SK-N-SH (cell line): ENCODE data around the gene GGCX. TPM values are rescaled to one million over a fixed set of nuclear protein-coding genes. Genes with fewer than 3 reads are reported as not detected.

Source experiments
- CTCF ChIA-PET: fragments of 300-600, 350-600 bp; formaldehyde crosslinking; extraction: SDS; loops from one replicate; lab custom pipeline; 2021; lab: Yijun Ruan, JAX
- POLR2A ChIA-PET: fragments of 350-600 bp; sonication (Branson Sonifier 250); formaldehyde crosslinking; extraction: SDS; loops from one replicate; lab custom pipeline; 2020; ENCODE audit warnings: antibody characterized with exemption, inconsistent platforms; lab: Yijun Ruan, JAX
- DNase-seq: peaks from one replicate; pipeline ENCODE4 v3.0.0; 2012
- H2AFZ ChIP-seq: fragments of 200-600 bp; sonication (generic); 2 replicates; pipeline ENCODE4 v1.8.1; 2016; ENCODE audit warnings: antibody characterized with exemption, mild to moderate bottlenecking, low read depth
- H3F3A ChIP-seq: fragments of 200-600 bp; sonication (generic); replicated peaks from 2 replicates; pipeline ENCODE3; 2016; ENCODE audit warnings: antibody characterized with exemption, mild to moderate bottlenecking; ENCODE audit not compliant: insufficient read depth
- H3K27ac ChIP-seq, 2 experiments: fragments of 200-500 bp in 1 of 2; fragments of 200-600 bp in 1 of 2; sonication (Bioruptor generic) in 1 of 2; sonication (generic), shearing (Covaris generic) in 1 of 2; 2 replicates each; pipeline versions ENCODE4 v1.5.1 to v1.6.1; 2014 to 2016; ENCODE audit warnings: low read depth in 2 of 2, inconsistent platforms in 1 of 2, low read length in 1 of 2, mild to moderate bottlenecking in 1 of 2, mixed read lengths in 1 of 2
- H3K27me3 ChIP-seq: fragments of 200-600 bp; sonication (generic), shearing (Covaris generic); 2 replicates; pipeline ENCODE4 v1.6.1; 2016; ENCODE audit warnings: mixed run types; ENCODE audit not compliant: insufficient read depth
- H3K36me3 ChIP-seq, 2 experiments: fragments of 200-500 bp in 1 of 2; fragments of 200-600 bp in 1 of 2; sonication (Bioruptor generic) in 1 of 2; sonication (generic) in 1 of 2; replicated peaks in 1 of 2; 2 replicates each; pipeline versions ENCODE3 to v1.5.1; 2014 to 2016; ENCODE audit warnings: low read length in 1 of 2, mild to moderate bottlenecking in 1 of 2; ENCODE audit not compliant: insufficient read depth in 2 of 2, control insufficient read depth in 1 of 2
- H3K4me1 ChIP-seq, 2 experiments: fragments of 200-500 bp in 1 of 2; fragments of 200-600 bp in 1 of 2; sonication (Bioruptor generic) in 1 of 2; sonication (generic), shearing (Covaris generic) in 1 of 2; 2 replicates each; pipeline versions ENCODE4 v1.5.1 to v1.6.1; 2014 to 2016; ENCODE audit warnings: low read depth in 1 of 2, low read length in 1 of 2, mixed run types in 1 of 2; ENCODE audit not compliant: insufficient read depth in 2 of 2, control insufficient read depth in 1 of 2
- H3K4me2 ChIP-seq: fragments of 200-600 bp; sonication (generic), shearing (Covaris generic); 2 replicates; pipeline ENCODE4 v1.6.1; 2017; ENCODE audit warnings: mixed run types
- H3K4me3 ChIP-seq, 2 experiments: fragments of 200-500 bp in 1 of 2; fragments of 200-600 bp in 1 of 2; sonication (Bioruptor generic) in 1 of 2; sonication (generic), shearing (Covaris generic) in 1 of 2; 2 replicates each; pipeline versions ENCODE4 v1.5.1 to v1.8.1; 2014 to 2016; ENCODE audit warnings: low read depth in 2 of 2, inconsistent platforms in 1 of 2, low read length in 1 of 2, mild to moderate bottlenecking in 1 of 2, mixed read lengths in 1 of 2, moderate library complexity in 1 of 2
- H3K79me2 ChIP-seq: fragments of 200-600 bp; sonication (generic); 2 replicates; pipeline ENCODE4 v1.8.1; 2017; ENCODE audit warnings: mild to moderate bottlenecking; ENCODE audit not compliant: insufficient read depth
- H3K9ac ChIP-seq: fragments of 200-600 bp; sonication (generic); 2 replicates; pipeline ENCODE4 v1.6.1; 2017; ENCODE audit warnings: mixed run types
- H3K9me2 ChIP-seq: fragments of 200-600 bp; sonication (generic); 2 replicates; pipeline ENCODE4 v1.6.1; 2017; ENCODE audit warnings: mixed run types
- H3K9me3 ChIP-seq: fragments of 200-600 bp; sonication (generic); 2 replicates; pipeline ENCODE4 v1.6.1; 2017; ENCODE audit warnings: mixed run types, mild to moderate bottlenecking, moderate library complexity
- H4K20me1 ChIP-seq: fragments of 200-600 bp; sonication (generic); 2 replicates; pipeline ENCODE4 v1.6.1; 2017; ENCODE audit warnings: mild to moderate bottlenecking, mixed run types; ENCODE audit not compliant: insufficient read depth
- CHD2 ChIP-seq: fragments of 150-350 bp; IDR thresholded peaks from 2 replicates; pipeline ENCODE4 v1.6.1; 2018; ENCODE audit warnings: low read length; ENCODE audit not compliant: partially characterized antibody
- ELF1 ChIP-seq: IDR thresholded peaks from 2 replicates; pipeline ENCODE4 v1.4.0; 2012
- EP300 ChIP-seq, 2 experiments: IDR thresholded peaks; 2 replicates each; pipeline versions ENCODE4 v1.4.0 to v1.6.1; 2012; ENCODE audit warnings: borderline replicate concordance in 1 of 2, low read depth in 1 of 2, low read length in 1 of 2
- EZH2phosphoT487 ChIP-seq: fragments of 200-600 bp; sonication (generic); IDR thresholded peaks from 2 replicates; pipeline ENCODE4 v1.6.1; 2017; ENCODE audit warnings: low read depth, mixed run types, mild to moderate bottlenecking, antibody characterized with exemption, moderate library complexity, borderline replicate concordance
- IRF3 ChIP-seq: fragments of 150-350 bp; IDR thresholded peaks from 2 replicates; pipeline ENCODE4 v1.6.1; 2016; ENCODE audit warnings: mild to moderate bottlenecking, low read depth, low read length
- MEF2A ChIP-seq: IDR thresholded peaks from 2 replicates; pipeline ENCODE4 v1.4.0; 2012; ENCODE audit warnings: low read depth, borderline replicate concordance
- MXI1 ChIP-seq: IDR thresholded peaks from 2 replicates; pipeline ENCODE4 v1.6.1; 2012; ENCODE audit warnings: mild to moderate bottlenecking, low read depth, low read length, improper control_type of control experiment
- NFIC ChIP-seq: IDR thresholded peaks from 2 replicates; pipeline ENCODE4 v1.4.0; 2012; ENCODE audit warnings: borderline replicate concordance
- NRF1 ChIP-seq: IDR thresholded peaks from 2 replicates; pipeline ENCODE4 v1.6.1; 2012; ENCODE audit warnings: low read depth, mild to moderate bottlenecking, low read length
- PBX3 ChIP-seq: IDR thresholded peaks from 2 replicates; pipeline ENCODE4; 2012
- POLR2AphosphoS5 ChIP-seq: IDR thresholded peaks from 2 replicates; pipeline ENCODE4 v1.6.1; 2012; ENCODE audit warnings: low read depth, low read length
- REST ChIP-seq: IDR thresholded peaks from 2 replicates; pipeline ENCODE4 v1.6.1; 2012; ENCODE audit warnings: mild to moderate bottlenecking, low read depth, low read length, moderate library complexity
- SIN3A ChIP-seq: IDR thresholded peaks from 2 replicates; pipeline ENCODE4 v1.6.1; 2012; ENCODE audit warnings: low read depth, mild to moderate bottlenecking, low read length, moderate library complexity, borderline replicate concordance
- TCF12 ChIP-seq: IDR thresholded peaks from 2 replicates; pipeline ENCODE4 v1.4.0; 2012
- TEAD4 ChIP-seq: IDR thresholded peaks from 2 replicates; pipeline ENCODE4 v1.4.0; 2012; ENCODE audit warnings: mild to moderate bottlenecking, borderline replicate concordance; ENCODE audit not compliant: insufficient read depth
- USF1 ChIP-seq: IDR thresholded peaks from 2 replicates; pipeline ENCODE4 v1.4.0; 2012; ENCODE audit warnings: low read depth, borderline replicate concordance
- YY1 ChIP-seq: IDR thresholded peaks from 2 replicates; pipeline ENCODE4 v1.4.0; 2012; ENCODE audit warnings: low read depth, mild to moderate bottlenecking
- ZBTB33 ChIP-seq: IDR thresholded peaks from 2 replicates; pipeline ENCODE4 v1.4.0; 2012; ENCODE audit warnings: low read depth, borderline replicate concordance
- WGBS: methylation state at CpG from one replicate; pipeline ENCODE4 v1.1.6; 2017; ENCODE audit warnings: low lambda C conversion rate; 5-methylcytosine and 5-hydroxymethylcytosine counted together
- polyA plus RNA-seq, 3 experiments: library from polyadenylated mRNA; depleted of rRNA; stranded (reverse); fragments of >200 nt; gene quantifications; 2 replicates each; pipeline ENCODE4 v1.2.3, GENCODE V29; 2012

The GGCX gene
- polyA plus RNA-seq, 1 of the 3 experiments (the other 2 are of a cell fraction): 34.5 TPM

DNA sequence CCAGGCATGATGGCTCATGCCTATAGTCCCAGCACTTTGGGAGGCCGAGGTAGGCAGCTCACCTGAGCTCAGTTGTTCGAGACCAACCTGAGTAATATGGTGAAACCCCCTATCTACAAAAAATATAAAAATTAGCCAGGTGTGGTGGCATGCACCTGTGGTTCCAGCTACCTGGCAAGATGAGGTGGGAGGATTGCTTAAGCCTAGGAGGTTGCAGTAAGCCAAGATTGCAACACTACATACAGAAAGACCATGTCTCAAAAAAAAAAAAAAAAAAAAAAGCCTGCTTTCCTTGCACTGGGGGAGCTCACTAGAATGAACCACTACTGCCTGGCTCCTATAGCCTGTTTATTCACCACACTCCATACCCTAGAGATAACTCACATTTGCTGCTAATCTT, 29.7 kb downstream of the GGCX start (continued):
- TF ChIP-seq NRF1 (no peak), TCF12 (no peak), MEF2A (no peak), REST (no peak), MXI1 (no peak)

DNA sequence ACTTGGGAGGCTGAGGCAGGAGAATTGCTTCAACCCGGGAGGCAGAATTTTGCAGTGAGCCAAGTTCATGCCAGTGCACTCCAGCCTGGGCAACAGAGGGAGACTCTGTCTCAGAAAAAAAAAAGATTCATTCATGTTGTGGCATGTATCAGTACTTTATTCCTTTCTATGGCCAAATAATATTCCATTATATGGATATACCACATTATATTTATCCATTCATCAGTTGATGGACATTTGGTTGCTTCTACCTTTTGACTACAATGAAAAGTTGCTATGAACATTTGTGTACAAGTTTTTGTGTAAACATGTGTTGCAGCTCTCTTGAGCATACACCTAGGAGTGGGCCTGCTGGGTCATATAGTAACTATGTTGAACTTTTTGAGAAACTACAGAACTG, 31.5 kb downstream of the GGCX start:
- no peaks in the 10 kb centered on the region for H3K9me3 ChIP-seq
- H3F3A ChIP-seq: no peaks in the 10 kb centered on the region
- H4K20me1 ChIP-seq: no peaks in the 10 kb centered on the region
- no peak for DNase-seq
- H3K79me2 ChIP-seq: no peaks in the 10 kb centered on the region
- no peaks in the 10 kb centered on the region for H3K9me2 ChIP-seq
- no peak overlapping the region for H3K9ac ChIP-seq
- H3K4me3 ChIP-seq: no peak overlapping the region
- no peaks in the 10 kb centered on the region; the same call in 1 of the 2 replicates for H3K27me3 ChIP-seq
- H3K4me1 ChIP-seq: peaks cover 0 to 12% of the 10 kb centered on the region in 2 experiments; a peak in 2 of 4 replicates
- ChIA-PET POLR2A (interaction anchor here (1.2 kb wide), 1 partner anchor 84 kb away, joined by 3 read pairs; no protein-coding TSS in a partner anchor), CTCF (interaction anchor here (1.8 kb wide), 1 partner anchor 109 kb away, joined by 7 read pairs; no protein-coding TSS in a partner anchor)
- no peak overlapping the region for H2AFZ ChIP-seq
- no peak overlapping the region for H3K27ac ChIP-seq
- WGBS: 100% methylated on average over 1 of the region's 1 CpG
- H3K36me3 ChIP-seq: no peaks in the 10 kb centered on the region
- H3K4me2 ChIP-seq: no peak overlapping the region
- TF ChIP-seq TEAD4: no peak
- TF ChIP-seq TCF12: no peak
- TF ChIP-seq ELF1: no peak
- TF ChIP-seq IRF3: no peak
- TF ChIP-seq REST: no peak
- TF ChIP-seq EZH2phosphoT487: no peak
- TF ChIP-seq PBX3: no peak
- no peak for TF ChIP-seq SIN3A
- TF ChIP-seq YY1: no peak
- TF ChIP-seq USF1: no peak
- TF ChIP-seq EP300 (IDR thresholded peaks at IDR 0.05; ENCODE audit: borderline replicate concordance in 1 of 2, low read depth in 1 of 2, low read length in 1 of 2): no peak
- no peak for TF ChIP-seq NFIC
- no peak for TF ChIP-seq ZBTB33
- no peak for TF ChIP-seq NRF1
- no peak for TF ChIP-seq CHD2
- no peak for TF ChIP-seq POLR2AphosphoS5
